HUES64 (cell line): ENCODE data around the gene LARP4. TPM values are rescaled to one million over a fixed set of nuclear protein-coding genes. Genes with fewer than 3 reads are reported as not detected.
"Not testable (repeated sequence)": the region's sequence is repeated elsewhere in the genome, so short reads cannot be mapped to it uniquely, and the experiment has no call there.

Experiments used
- H3K27ac ChIP-seq: 2 replicates; pipeline ENCODE4 v1.7.0; 2013; ENCODE audit warnings: low read depth, low read length, inconsistent platforms
- H3K27me3 ChIP-seq: 2 replicates; pipeline ENCODE4 v1.6.1; 2013; ENCODE audit warnings: mild to moderate bottlenecking, low read length; ENCODE audit not compliant: insufficient read depth
- H3K36me3 ChIP-seq: 2 replicates; pipeline ENCODE4 v1.6.1; 2013; ENCODE audit warnings: mild to moderate bottlenecking, low read length; ENCODE audit not compliant: insufficient read depth
- H3K4me1 ChIP-seq: 2 replicates; pipeline ENCODE4 v1.6.1; 2013; ENCODE audit warnings: mild to moderate bottlenecking, low read length, moderate library complexity; ENCODE audit not compliant: insufficient read depth
- H3K4me3 ChIP-seq: 2 replicates; pipeline ENCODE4 v1.5.1; 2013; ENCODE audit warnings: mild to moderate bottlenecking, low read length, moderate library complexity
- H3K9ac ChIP-seq: 2 replicates; pipeline ENCODE4 v1.6.1; 2013; ENCODE audit warnings: mild to moderate bottlenecking, low read depth, low read length
- H3K9me3 ChIP-seq: 2 replicates; pipeline ENCODE4 v1.6.1; 2013; ENCODE audit warnings: low read depth, low read length; ENCODE audit not compliant: insufficient read depth
- WGBS: fragments of 150-250, 120-280 bp; methylation state at CpG from one replicate; pipeline ENCODE4 v1.1.7; 2013; ENCODE audit warnings: missing lambda C conversion rate; 5-methylcytosine and 5-hydroxymethylcytosine counted together
- polyA plus RNA-seq, 2 experiments: library from polyadenylated mRNA; stranded (reverse); fragments of 50-300 nt; gene quantifications; one replicate each; pipeline ENCODE4 v1.2.3, GENCODE V29; 2013

LARP4 gene
- polyA plus RNA-seq (2013, experiment 1 of 2) = 38.0 TPM
- 32.6 TPM for polyA plus RNA-seq (2013, experiment 2 of 2)

DNA sequence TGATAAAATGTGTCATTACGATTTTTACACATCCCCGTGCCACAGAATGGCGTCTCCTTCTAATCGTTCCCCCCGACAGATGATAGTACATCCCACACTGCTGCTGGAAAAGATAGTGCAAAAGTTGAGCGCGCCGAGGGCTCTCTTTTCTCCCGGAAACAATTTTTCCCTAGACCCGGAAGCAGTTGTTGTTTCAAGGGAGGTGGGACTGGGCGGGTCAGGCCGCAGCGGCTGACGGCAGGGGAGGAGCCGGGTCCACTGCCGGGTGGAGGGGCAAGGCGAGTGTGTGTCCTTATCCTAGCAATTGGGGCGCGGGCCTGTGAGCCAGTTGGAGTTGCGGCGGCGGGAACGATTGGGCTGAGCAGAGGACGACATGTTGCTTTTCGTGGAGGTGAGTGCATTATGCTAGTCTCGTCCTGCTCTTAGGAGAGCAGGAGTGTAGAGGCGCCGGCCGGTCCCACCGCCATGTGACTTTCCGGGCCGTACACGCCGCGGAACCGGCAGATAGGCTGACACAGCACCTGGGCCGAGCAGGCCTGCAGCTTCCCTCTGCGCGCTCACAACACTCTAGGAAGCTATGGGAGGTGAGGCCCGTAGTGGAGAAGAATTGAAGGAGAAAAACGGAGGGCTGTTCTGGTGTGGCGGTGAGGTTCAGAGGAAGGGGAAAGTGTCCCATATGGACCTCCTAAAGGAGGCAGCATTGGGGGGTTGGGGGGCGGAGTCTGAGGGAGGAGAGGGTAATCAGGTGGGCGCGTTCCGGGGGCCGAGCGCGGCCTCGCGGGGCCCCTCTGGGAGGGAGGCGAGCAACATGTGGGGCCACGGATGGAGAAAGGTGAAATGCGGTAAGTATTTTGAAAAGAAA lies at the start of gene LARP4:
TSS of gene LARP4 (plus strand) at position 248 of the 862 bp plus-strand sequence. CDS start at position 374, 126 bp downstream.
- Histone ChIP-seq H3K9me3 (no peaks in the 10 kb centered on the region), H3K27me3 (no peaks in the 10 kb centered on the region), H3K4me3 (peak within 1 kb of the TSS; percentile 96), H3K36me3 (peaks cover 8% of the 10 kb centered on the region), H3K4me1 (peaks cover 12% of the 10 kb centered on the region; the same call in 1 of the 2 replicates), H3K27ac (peak within 1 kb of the TSS; percentile 94), H3K9ac (peak within 1 kb of the TSS; percentile 90)
- WGBS = under 1% methylated on average over 54 of the region's 54 CpGs

DNA sequence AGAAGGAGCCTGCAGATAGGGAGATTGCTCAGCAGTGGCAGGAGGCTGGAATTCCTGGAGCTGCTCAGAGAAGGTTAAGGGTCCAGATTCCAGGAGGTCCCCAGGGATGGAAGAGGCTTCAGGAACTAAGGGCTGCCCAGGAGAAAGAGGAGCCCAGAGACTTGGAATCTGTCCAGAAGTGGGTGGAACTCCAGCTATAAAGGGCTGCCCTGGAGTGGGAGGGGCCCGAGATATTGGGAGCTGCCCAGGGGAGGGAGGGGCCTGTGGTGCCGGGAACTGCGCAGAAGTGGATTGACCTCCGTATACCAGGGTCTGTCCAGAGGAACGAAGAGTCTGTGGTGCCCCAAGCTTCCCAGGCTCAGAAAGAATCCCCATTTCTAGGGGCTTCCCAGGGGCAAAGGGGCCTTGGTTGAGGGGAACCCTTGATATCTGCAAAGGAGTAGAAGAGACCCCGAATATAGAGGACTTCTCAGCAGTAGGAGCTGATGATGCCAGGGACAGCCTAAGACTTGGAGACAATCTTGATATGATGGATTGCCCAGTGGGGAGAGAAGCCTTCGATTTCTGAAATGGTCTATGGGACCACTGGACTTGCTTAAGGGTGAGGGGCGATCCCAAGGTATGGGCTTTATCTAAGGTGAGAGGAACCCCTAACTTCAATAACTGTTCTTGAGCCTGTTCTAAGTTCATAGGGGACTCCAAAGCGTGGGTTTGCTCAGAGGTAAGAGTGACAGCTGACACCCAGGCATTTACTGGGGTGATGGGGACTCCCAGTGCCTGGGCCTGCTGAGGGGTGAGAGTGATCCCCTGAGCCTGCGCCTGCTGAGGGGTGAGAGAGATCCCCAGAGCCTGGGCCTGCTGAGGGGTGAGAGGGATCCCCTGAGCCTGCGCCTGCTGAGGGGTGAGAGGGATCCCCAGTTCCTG lies 49.3 kb upstream of the LARP4 start:
- 89% methylated on average over 11 of the region's 11 CpGs for WGBS
- Histone ChIP-seq H3K4me3 (no peak overlapping the region), H3K27ac (no peak overlapping the region), H3K27me3 (no peaks in the 10 kb centered on the region), H3K9ac (no peak overlapping the region), H3K36me3 (no peaks in the 10 kb centered on the region), H3K4me1 (peaks cover 3% of the 10 kb centered on the region; the same call in 1 of the 2 replicates), H3K9me3 (no peaks in the 10 kb centered on the region)

DNA sequence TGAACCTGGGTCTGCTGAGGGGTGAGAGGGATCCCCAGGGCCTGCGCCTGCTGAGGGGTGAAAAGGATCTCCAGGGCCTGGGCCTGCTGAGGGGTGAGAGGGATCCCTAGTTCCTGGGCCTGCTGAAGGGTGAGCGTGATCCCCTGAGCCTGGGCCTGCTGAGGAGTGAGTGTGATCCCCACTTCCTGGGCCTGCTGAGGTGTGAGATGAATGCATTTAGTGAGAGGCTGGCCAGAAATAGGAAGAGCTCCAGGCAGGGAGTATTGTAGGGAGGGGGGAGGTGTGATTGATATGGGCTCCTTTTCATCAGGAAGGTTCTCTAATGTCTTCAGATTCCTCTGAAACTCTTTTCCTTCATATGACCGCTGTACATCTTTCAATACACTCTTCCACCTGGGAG lies 47.3 kb upstream of the LARP4 start:
- Histone ChIP-seq H3K27me3 (no peaks in the 10 kb centered on the region), H3K4me1 (peaks cover 3% of the 10 kb centered on the region; the same call in 1 of the 2 replicates), H3K4me3 (no peak overlapping the region), H3K36me3 (no peaks in the 10 kb centered on the region), H3K9ac (no peak overlapping the region), H3K9me3 (no peaks in the 10 kb centered on the region), H3K27ac (no peak overlapping the region)
- 88% methylated on average over 2 of the region's 3 CpGs for WGBS

DNA sequence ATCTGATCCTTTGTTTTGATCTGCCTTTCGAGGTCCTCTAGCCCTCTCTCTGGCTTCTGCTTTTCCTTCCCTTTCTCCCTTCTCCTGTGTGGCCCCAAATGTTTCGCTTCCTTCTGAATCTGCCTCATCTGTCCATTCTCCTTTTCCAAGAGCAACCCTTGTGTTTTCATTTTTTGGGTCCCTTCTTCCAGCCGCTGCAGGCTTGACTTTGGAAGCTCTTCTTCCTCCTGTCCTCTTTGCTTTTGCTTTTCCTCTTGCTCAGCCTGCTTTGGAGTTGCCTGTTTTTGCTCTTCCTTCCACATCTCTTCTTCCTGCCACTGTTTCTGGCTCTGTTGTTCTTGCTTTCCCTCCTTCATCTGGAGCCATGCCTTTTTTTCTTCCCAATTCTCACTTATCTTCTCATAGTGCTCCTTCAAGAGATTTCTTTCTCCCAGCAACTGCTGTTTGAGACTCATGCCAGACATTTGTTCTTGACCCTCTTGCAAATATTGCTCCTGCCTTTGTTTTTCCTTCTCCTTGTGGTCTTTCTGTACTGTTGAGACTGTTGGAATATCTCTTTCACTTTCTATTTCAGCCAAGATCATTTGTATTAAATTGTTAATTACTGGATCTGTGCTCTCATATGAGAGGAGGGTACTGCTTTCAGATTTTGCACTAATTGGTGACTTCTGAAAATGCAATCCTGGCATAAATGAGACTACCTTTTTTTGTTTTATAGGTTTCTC lies 46.7 kb upstream of the LARP4 start:
- Histone ChIP-seq H3K27me3 (no peaks in the 10 kb centered on the region), H3K4me1 (peaks cover 3% of the 10 kb centered on the region; the same call in 1 of the 2 replicates), H3K9ac (no peak overlapping the region), H3K27ac (no peak overlapping the region), H3K4me3 (no peak overlapping the region), H3K36me3 (no peaks in the 10 kb centered on the region), H3K9me3 (no peaks in the 10 kb centered on the region)
- 87% methylated on average over 3 of the region's 3 CpGs for WGBS

DNA sequence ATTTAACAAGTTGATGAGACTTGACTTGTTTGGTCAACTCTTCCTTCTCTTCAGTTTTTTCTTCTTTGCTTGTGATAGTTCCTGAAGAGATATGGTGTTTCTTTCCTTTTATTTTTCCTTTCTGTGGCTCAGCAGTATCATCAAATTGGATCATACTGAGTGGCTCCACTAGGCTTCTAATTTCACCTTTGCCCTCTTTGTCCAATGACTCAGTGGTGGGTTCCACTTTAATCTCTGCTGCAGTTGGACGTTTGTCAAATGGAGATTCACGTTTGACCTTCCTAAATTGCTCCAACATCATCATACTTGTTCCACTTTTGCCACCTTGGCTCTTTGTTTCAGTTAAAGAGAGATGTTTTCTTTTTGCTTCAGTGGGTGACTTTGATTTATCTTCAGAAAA lies 45.8 kb upstream of the LARP4 start:
- H3K27ac ChIP-seq = no peak overlapping the region
- WGBS = 92% methylated on average over 2 of the region's 2 CpGs
- H3K27me3 ChIP-seq = no peaks in the 10 kb centered on the region

DNA sequence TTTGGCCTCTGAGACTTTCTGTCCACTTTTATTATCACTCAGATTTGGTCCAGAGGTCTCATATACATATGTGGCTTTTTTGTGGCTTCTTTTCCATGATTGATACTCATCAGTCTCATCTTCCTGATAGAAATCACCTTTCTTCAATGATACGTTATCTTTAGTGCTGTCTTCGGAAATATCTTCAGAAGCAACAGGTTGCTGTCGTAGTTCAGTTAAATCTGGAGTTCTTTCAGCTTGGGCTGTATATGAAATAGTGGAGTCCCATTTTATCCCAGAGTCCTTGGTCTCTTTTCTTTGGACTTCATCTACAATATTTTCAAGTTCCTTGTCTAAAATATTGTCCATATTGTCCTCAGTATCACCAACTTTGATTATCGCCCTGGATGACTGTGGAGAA lies 45.3 kb upstream of the LARP4 start:
- Histone ChIP-seq H3K9ac (no peak overlapping the region), H3K4me3 (no peak overlapping the region), H3K27ac (no peak overlapping the region), H3K27me3 (no peaks in the 10 kb centered on the region), H3K9me3 (no peaks in the 10 kb centered on the region), H3K36me3 (no peaks in the 10 kb centered on the region), H3K4me1 (peaks cover 3% of the 10 kb centered on the region; the same call in 1 of the 2 replicates)
- 96% methylated on average over 4 of the region's 4 CpGs for WGBS

More for the DNA sequence above, 45.8 kb upstream of the LARP4 start:
- H3K9me3 ChIP-seq = no peaks in the 10 kb centered on the region
- H3K4me3 ChIP-seq = no peak overlapping the region
- H3K9ac ChIP-seq = no peak overlapping the region
- peaks cover 3% of the 10 kb centered on the region; the same call in 1 of the 2 replicates for H3K4me1 ChIP-seq
- H3K36me3 ChIP-seq = no peaks in the 10 kb centered on the region

DNA sequence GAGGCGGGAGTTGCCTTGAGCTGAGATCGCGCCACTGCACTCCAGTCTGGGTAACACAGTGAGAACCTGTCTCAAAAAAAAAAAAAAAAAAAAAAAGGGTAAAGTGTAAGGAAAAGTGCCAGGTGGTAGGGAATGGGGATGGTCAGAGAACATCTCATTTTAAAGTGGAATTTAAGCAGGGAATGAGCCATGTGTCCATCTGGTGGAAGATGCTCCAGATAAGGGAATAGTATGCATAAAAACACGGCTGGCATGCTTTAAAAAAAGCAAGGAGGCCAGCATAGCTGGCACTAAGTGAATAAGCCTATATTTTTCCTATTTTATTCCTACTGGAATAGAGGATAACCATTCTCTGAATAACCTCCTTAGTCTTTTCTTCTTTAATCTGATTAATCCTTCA lies 38.0 kb upstream of the LARP4 start:
- 95% methylated on average over 4 of the region's 4 CpGs for WGBS
- Histone ChIP-seq H3K36me3 (no peaks in the 10 kb centered on the region), H3K4me1 (no peaks in the 10 kb centered on the region), H3K27ac (no peak overlapping the region), H3K9ac (no peak overlapping the region), H3K27me3 (no peaks in the 10 kb centered on the region), H3K4me3 (no peak overlapping the region), H3K9me3 (no peaks in the 10 kb centered on the region)

DNA sequence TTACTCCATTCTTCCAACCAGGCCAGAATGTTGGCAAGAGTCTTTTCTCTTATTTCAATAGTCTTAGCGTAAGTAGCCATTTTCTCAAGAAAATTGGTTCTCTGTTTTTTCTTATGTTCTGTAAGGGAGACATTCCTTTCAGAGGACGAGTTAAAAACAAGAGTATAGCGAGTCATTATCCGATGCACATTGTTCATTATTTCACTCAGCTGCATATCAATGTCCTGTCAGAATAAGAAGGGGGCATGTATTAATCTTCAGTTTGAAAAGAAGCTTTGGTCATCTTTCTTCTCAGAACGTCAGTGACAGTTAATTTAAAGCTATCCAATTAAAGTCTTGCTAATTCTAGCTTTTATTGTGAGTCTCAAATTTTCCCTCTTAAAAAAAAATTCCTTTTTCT lies 37.5 kb upstream of the LARP4 start:
- no peaks in the 10 kb centered on the region for H3K36me3 ChIP-seq
- H3K9ac ChIP-seq = no peak overlapping the region
- 98% methylated on average over 5 of the region's 5 CpGs for whole genome bisulfite sequencing
- no peaks in the 10 kb centered on the region for H3K9me3 ChIP-seq
- no peak overlapping the region for H3K4me3 ChIP-seq
- no peak overlapping the region for H3K27ac ChIP-seq
- no peaks in the 10 kb centered on the region for H3K27me3 ChIP-seq
- no peaks in the 10 kb centered on the region for H3K4me1 ChIP-seq

DNA sequence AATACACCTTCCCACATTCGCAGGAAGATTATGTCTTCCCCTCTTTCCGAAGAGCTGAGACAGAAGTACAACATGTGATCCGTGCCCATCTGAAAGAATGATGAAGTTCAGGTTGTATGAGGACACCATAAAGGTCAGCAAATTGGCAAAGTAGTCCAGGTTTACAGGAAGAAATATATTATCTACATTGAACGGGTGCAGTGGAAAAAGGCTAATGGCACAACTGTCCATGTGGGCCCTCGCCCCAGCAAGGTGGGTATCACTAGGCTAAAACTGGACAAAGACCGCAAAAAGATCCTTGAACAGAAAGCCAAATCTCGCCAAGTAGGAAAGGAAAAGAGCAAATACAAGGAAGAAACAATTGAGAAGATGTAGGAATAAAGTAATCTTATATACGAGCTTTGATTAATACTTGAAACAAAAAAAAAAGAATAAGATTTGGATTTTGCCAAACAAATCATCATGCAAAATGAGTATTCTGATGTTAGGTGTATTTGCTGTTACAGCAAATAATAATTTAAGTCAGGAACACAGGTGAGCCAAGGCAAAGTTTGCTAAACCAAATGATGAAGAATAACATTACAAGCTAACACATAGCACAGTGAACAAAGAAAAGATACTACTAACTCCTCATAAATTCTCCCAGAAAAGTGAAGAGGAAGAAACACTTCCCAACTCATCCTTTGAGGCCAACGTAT lies 34.8 kb upstream of the LARP4 start:
- Histone ChIP-seq H3K36me3 (no peaks in the 10 kb centered on the region), H3K9ac (no peak overlapping the region), H3K27me3 (no peaks in the 10 kb centered on the region), H3K4me3 (no peak overlapping the region), H3K4me1 (no peaks in the 10 kb centered on the region), H3K27ac (no peak overlapping the region), H3K9me3 (no peaks in the 10 kb centered on the region)
- WGBS = 93% methylated on average over 9 of the region's 9 CpGs

DNA sequence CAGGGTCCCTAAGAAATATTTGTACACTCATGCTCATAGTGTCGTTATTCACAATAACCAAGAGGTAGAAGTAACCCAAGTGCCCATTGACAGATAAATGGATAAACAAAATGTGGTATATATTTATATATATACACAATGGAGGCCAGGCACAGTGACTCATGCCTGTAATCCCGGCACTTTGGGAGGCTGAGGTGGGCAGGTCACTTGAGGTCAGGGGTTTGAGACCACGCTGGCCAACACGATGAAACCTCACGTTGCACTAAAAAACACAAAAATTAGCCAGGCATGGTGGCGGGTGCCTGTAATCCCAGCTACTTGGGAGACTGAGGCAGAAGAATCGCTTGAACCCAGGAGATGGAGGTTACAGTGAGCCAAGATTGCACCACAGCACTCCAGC lies 30.0 kb upstream of the LARP4 start:
- not testable (repeated sequence) for H3K36me3 ChIP-seq, H3K9me3 ChIP-seq, H3K9ac ChIP-seq, H3K4me3 ChIP-seq, H3K27me3 ChIP-seq, H3K4me1 ChIP-seq, H3K27ac ChIP-seq
- 78% methylated on average over 7 of the region's 7 CpGs for WGBS
